Panc1 (cell line): ENCODE results near the gene ING2. TPM values are rescaled to one million over a fixed set of nuclear protein-coding genes. Genes with fewer than 3 reads are reported as not detected.
A peak's percentile ranks its signal among the peaks of the same experiment; 100 is the strongest.

Source experiments
- ATAC-seq: fragments of 200-7000 bp; cut with Tn5 transposase; 2 replicates; pipeline ENCODE4 v1.9.1; 2020; ENCODE audit warnings: mild to moderate bottlenecking, moderate library complexity
- BruUV-seq: library from RNA; stranded (reverse); fragments of 400-500 nt; replicated peaks from 2 replicates; lab custom pipeline; 2021; lab: Mats Ljungman, UMichigan
- CTCF ChIA-PET: fragments of 300-600 bp; sonication (Branson Sonifier 250); formaldehyde crosslinking; loops from one replicate; lab custom pipeline; 2022; ENCODE audit warnings: antibody characterized with exemption; lab: Charles Lee
- POLR2A ChIA-PET: fragments of 300-600 bp; sonication (Branson Sonifier 250); formaldehyde crosslinking; loops from one replicate; lab custom pipeline; 2022; ENCODE audit warnings: antibody characterized with exemption; lab: Charles Lee
- DNase-seq: peaks from one replicate; pipeline ENCODE4 v3.0.0-alpha.2; 2010; ENCODE audit warnings: low read depth, low spot score
- H3K27ac ChIP-seq: 2 replicates; pipeline ENCODE4 v1.5.1; 2011; ENCODE audit warnings: mild to moderate bottlenecking, low read length, inconsistent platforms
- H3K27me3 ChIP-seq: fragments of 200-500 bp; sonication (Bioruptor generic); 2 replicates; pipeline ENCODE4 v1.6.0; 2014; ENCODE audit warnings: low read length, inconsistent platforms; ENCODE audit not compliant: control insufficient read depth, insufficient read depth
- H3K36me3 ChIP-seq: fragments of 200-500 bp; sonication (Bioruptor generic); 2 replicates; pipeline ENCODE4 v1.5.1; 2014; ENCODE audit warnings: inconsistent platforms, mild to moderate bottlenecking, low read length, moderate library complexity; ENCODE audit not compliant: control insufficient read depth, insufficient read depth
- H3K4me1 ChIP-seq: 2 replicates; pipeline ENCODE4 v1.5.1; 2011; ENCODE audit warnings: inconsistent platforms, mild to moderate bottlenecking, low read length, moderate library complexity; ENCODE audit not compliant: control insufficient read depth, insufficient read depth
- H3K4me3 ChIP-seq, 2 experiments: 2 replicates each; pipeline ENCODE4 v1.5.1; 2011 to 2012; ENCODE audit warnings: low read depth in 2 of 2, low read length in 2 of 2, mild to moderate bottlenecking in 2 of 2, inconsistent platforms in 1 of 2, moderate library complexity in 1 of 2
- H3K9me3 ChIP-seq: fragments of 200-500 bp; sonication (Bioruptor generic); 2 replicates; pipeline ENCODE4 v1.5.1; 2014; ENCODE audit warnings: low read depth, mild to moderate bottlenecking, inconsistent platforms, low read length, moderate library complexity; ENCODE audit not compliant: control insufficient read depth, insufficient read depth
- CTCF ChIP-seq: fragments of 450-650 bp; IDR thresholded peaks from 2 replicates; pipeline ENCODE4 v1.5.1; 2017; ENCODE audit warnings: mild to moderate bottlenecking
- POLR2AphosphoS5 ChIP-seq: IDR thresholded peaks from 2 replicates; pipeline ENCODE4 v1.6.1; 2012; ENCODE audit warnings: mild to moderate bottlenecking, low read depth, low read length, moderate library complexity
- REST ChIP-seq, 2 experiments: IDR thresholded peaks; 2 replicates each; pipeline ENCODE4 v1.6.1; 2011 to 2012; ENCODE audit warnings: low read depth in 2 of 2, control low read depth in 1 of 2, low read length in 1 of 2, mild to moderate bottlenecking in 1 of 2, moderate library complexity in 1 of 2; ENCODE audit not compliant: insufficient read depth in 1 of 2
- SIN3A ChIP-seq: IDR thresholded peaks from 2 replicates; pipeline ENCODE4 v1.6.1; 2012; ENCODE audit warnings: low read depth, mild to moderate bottlenecking, low read length, moderate library complexity, borderline replicate concordance; ENCODE audit not compliant: insufficient read depth
- TCF7L2 ChIP-seq: IDR thresholded peaks from 2 replicates; pipeline ENCODE4 v1.6.1; 2011; ENCODE audit warnings: mild to moderate bottlenecking, low read depth, low read length, inconsistent platforms
- in situ Hi-C: cut with HindIII; loops from 2 replicates; pipeline ENCODE4 v1.10.0; 2016; ENCODE audit warnings: low sequenced_read_pairs, low pct_unique_long_range_greater_than_20kb
- intact Hi-C: fragments of 100-400 bp; cut with micrococcal nuclease; formaldehyde crosslinking; loops from one replicate; pipeline ENCODE4 v1.10.0; 2022; ENCODE audit not compliant: unreplicated experiment
- total RNA-seq: library from RNA; stranded (reverse); gene quantifications from one replicate; pipeline ENCODE4 v1.2.1, GENCODE V29; 2021; ENCODE audit not compliant: unreplicated experiment

ING2 gene
- total RNA-seq, 1 experiment from 2014 or later, result 11.8 TPM

- Histone ChIP-seq H3K4me1 (no peaks in the 10 kb centered on the region), H3K27ac (no peak overlapping the region), H3K36me3 (no peaks in the 10 kb centered on the region), H3K27me3 (no peaks in the 10 kb centered on the region), H3K4me3 (no peak overlapping the region), H3K9me3 (no peaks in the 10 kb centered on the region)
- TF ChIP-seq CTCF (peak; percentile 79), SIN3A (no peak), TCF7L2 (no peak)
- ChIA-PET POLR2A (no interaction called here), CTCF (no interaction called here)
- DNase-seq (peak; percentile 39), ATAC-seq (peak; percentile 88)
- in situ Hi-C loops (no loop called here), intact Hi-C loops (loop anchor here (5.0 to 10.0 kb wide), 3 partner anchors 130 to 333 kb away; no protein-coding TSS in a partner anchor)
- no TSS peak for BruUV-seq
These were observed 32.7 kb upstream of the ING2 start for GRCh38 chr4:183471946-183472708.

GRCh38 chr4:183478123-183478522, 26.7 kb upstream of the ING2 start:
- no peak for TF ChIP-seq CTCF
- no peak for TF ChIP-seq REST (IDR thresholded peaks at IDR 0.05; ENCODE audit: insufficient read depth in 1 of 2, low read depth in 2 of 2, low read length in 1 of 2)
- no peak for TF ChIP-seq POLR2AphosphoS5
- TF ChIP-seq SIN3A, result no peak
- TF ChIP-seq TCF7L2, result no peak
- intact Hi-C loops (loop anchor here (10.0 kb wide), 1 partner anchor 327 kb away; no protein-coding TSS in a partner anchor), in situ Hi-C loops (no loop called here)
- Histone ChIP-seq H3K4me1 (no peaks in the 10 kb centered on the region; the same call in 1 of the 2 replicates), H3K4me3 (peak overlapping the region in 1 of 2 experiments; percentile 34; a peak in 3 of 4 replicates), H3K27me3 (no peaks in the 10 kb centered on the region), H3K36me3 (no peaks in the 10 kb centered on the region), H3K9me3 (no peaks in the 10 kb centered on the region), H3K27ac (no peak overlapping the region)
- no TSS peak for BruUV-seq
- CTCF ChIA-PET, result interaction anchor here (0.6 kb wide), 1 partner anchor 63 kb away, joined by 3 read pairs; no protein-coding TSS in a partner anchor
- peak; percentile 62; the same call in 1 of the 2 replicates for ATAC-seq
- no peak for DNase-seq
- POLR2A ChIA-PET, result no interaction called here
